Stimulated activated CD8-positive, alpha-beta memory T cell treated with anti-CD3 and anti-CD28 coated beads, Interleukin-7, amount 100 ng/mL, for 1 hour (primary cell): Measurements from ENCODE around the gene IGF2R.
"Not testable (repeated sequence)": the region's sequence is repeated elsewhere in the genome, so short reads cannot be mapped to it uniquely, and the experiment has no call there.

ENCODE experiments used
- DNase-seq, 2 donors: peaks; one replicate each; pipeline ENCODE4 v3.0.0-alpha.2; 2020; ENCODE audit warnings: low read depth in 2 of 2

IGF2R gene

GRCh38 chr6:160137989-160138835 is 169.3 kb downstream of the IGF2R start:
- DNase-seq: peak; percentile 18 to 28

DNA sequence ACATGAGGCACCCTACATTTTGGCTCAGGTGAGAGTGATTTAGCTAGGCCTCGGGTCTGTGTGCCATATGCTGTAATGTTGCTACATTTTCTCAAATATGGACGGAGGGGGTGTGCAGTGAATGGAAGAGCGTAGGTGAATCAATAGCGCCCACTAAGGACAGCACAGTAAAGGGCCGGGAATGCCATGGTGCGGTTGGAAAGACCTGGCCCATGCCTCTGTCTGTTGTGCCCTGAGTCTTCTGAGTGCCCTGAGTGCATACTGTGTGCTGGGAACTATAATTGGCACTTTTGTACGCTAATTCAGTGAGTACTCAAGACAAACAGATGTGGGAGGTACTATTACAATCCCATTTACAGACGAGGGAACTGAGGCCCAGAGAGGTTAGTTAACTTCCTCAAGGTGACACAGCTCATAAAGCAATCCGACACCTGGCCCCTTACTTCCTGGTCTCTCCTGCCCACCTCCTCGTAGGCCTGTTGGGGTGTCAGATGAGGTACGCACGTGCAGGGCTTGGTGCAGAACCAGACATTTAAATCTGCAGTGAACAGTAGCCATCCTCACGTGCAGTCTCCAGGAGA is 170.0 kb downstream of the IGF2R start:
- no peak for DNase-seq

DNA sequence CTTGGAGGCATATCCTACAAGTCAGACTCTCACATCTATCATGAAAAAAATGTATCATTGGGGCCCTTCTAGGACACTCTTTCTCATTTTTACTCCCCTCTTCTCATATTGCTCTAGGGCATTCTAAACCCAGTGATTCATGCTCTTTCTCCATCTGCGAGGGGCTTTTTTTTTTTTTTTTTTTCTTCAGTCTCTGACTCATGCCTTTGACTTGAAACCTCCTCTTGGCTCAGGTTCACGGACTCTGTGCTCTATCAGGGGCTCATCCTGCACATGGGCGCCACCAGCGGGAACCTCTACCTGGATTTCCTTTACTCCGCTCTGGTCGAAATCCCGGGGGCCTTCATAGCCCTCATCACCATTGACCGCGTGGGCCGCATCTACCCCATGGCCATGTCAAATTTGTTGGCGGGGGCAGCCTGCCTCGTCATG is 170.6 kb downstream of the IGF2R start:
- DNase-seq: no peak

DNA sequence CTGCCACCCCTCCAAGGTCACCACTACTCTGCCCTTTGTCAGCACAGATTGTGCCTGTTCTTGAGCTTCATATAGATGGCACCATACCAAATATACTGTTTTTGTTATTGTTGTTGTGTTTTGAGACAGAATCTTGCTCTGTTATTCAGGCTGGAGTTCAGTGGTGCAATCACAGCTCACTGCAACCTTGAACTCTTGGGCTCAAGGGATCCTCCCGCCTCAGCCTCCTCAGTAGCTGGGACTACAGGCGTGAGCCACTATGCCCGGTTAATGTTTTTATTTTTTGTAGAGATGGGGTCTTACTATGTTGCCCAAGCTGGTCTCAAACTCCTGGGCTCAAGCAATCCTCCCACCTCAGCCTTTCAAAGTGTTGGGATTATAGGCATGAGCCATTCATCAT is 171.6 kb downstream of the IGF2R start:
- not testable (repeated sequence) for DNase-seq

DNA sequence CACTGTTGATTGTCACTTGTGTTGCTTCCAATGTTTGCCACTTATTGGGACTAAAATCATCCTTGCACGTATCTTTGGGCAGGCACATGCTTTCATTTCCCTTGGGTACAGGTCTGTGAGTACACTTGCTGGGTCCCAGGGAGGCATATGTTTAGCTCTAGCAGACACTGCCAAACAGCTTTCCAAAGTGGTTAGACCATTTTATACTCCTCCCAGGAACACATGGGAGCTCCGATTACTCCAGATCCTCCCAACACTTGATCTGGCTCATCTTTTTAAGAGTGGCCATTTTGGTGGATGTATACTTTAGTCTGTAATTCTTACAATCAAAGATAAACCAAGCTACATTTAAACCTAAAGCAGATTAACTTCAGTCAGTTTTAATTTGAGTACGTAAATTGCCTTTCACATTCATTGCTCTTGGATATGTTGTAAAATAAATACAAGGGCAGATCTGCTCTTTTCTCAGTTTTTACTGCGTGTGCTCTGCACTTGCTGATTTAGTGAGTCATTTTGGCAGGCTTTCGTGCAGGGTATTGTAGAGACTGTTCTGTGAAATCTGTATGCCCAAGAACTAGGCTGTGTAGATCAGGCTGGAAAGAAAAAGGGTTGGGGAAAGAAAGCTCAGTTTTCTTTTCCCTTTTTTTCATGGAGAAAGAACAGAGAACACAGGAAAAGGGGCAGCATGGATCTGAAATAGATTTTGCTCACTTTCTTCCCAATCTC is 172.3 kb downstream of the IGF2R start:
- no peak for DNase-seq

- DNase-seq: no peak
Measured at GRCh38 chr6:160142115-160142715, 173.3 kb downstream of the IGF2R start.

DNA sequence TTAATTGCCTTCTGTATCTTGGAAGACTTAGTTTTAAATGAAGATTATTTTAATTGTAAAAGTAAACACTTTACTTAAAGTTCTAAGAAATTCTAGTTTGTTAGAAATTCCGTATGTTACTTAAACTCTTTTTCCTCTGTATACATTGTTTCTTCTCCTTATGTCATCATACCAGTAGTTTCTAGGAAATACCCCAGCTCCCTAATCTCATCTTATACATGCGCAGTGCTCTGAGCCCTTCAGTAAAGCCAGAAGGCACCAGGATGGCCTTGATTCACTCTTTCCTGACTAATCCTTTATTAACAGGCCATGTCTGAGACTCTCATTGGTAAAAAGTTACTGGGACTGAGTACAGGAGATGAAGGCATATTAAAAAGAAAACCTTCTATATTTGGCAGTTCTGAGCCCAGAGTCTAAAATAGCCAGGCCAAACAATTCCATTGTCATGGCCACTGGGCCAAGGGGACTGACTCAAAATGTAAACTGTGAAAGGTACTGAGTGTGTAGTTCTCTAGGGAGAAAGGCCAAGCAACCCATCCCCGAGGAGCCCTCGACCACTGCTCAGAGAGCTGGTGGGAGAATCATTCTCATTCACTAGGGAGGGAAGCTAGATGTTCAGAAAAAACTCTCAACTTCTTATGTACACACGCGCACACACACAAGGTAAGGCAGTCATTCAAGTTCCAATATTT is 177.7 kb downstream of the IGF2R start:
- no peak for DNase-seq

- DNase-seq: no peak
Measured at GRCh38 chr6:160147146-160147536, 178.3 kb downstream of the IGF2R start.

DNA sequence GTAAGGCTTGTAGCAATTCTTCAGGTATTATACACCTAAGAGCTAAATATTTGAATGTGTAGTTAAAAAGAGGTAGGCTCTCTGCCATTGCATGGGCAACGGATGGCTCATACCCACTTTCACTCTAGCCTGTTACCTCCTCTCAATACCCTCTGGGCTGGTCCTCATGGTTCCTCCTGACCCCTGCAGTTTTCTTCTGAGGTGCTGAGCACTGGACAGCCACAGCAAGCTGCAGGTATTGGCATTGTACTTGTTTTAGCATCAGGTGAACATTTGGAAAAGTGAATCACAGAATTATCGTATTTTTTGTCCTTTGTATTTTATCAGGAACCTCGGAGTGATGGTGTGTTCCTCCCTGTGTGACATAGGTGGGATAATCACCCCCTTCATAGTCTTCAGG is 185.6 kb downstream of the IGF2R start:
- no peak for DNase-seq

DNA sequence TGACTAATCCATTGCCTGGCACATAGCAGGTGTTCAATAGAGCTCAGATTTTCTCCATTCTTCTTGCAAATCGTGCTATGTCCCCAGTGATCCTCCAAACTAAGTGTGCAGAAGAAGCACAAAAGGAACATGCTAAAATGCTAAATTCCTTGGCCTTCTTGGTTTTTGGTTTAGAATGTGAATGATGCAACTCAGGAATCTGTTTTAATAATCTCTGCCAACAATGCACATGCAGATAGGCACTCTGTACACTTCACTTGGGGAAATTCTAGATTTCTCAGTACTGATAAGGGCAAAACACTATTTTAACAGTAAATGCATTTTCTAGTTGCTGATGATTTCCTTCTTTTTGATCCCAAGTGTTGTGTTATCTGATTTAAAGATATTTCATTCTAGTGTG is 188.0 kb downstream of the IGF2R start:
- no peak for DNase-seq

DNA sequence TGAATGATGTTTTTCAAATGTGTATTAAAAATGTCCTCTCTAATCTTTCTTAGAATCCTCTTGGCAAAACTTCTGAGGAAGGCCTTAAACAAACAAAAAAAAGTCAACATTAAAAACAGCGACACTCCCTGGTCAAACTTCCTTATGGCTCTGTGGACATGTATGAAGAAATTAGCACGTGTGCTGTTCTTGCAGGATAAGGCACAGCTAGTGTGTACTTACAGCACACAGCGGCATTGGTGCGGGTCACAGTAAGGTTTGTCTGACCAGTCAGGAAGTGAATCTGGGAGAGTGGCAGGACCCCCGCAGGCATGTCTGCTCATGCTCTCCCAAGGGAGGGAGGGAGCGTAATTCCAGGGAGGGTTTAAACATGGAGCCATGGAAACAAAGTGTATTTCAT is 191.6 kb downstream of the IGF2R start:
- DNase-seq: no peak
